Measurements from ENCODE around the gene ZNF282.
"Not testable (repeated sequence)": the region's sequence is repeated elsewhere in the genome, so short reads cannot be mapped to it uniquely, and the experiment has no call there.

ZNF282 gene

DNA sequence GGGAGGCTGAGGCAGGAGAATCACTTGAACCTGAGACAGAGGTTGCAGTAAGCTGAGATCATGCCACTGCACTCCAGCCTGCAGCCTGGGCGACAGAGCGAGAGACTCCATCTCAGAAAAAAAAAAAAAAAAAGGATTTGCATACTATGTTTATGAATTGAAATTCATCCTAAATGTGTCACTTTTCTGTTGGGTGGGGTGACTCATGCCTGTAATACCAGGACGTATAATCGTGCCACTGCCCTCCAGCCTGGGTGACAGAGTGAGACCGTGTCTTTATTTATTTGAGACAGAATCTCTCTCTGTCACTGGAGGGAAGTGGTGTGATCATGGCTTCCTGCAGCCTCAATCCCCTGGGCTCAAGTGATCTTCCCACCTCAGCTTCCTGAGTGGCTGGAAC is 49.9 kb downstream of the ZNF282 start:
- in situ Hi-C loops (cut with HindIII; ENCODE audit: low pct_ligation_motif_present, low pct_unique_long_range_greater_than_20kb, low sequenced_read_pairs): no loop called here

DNA sequence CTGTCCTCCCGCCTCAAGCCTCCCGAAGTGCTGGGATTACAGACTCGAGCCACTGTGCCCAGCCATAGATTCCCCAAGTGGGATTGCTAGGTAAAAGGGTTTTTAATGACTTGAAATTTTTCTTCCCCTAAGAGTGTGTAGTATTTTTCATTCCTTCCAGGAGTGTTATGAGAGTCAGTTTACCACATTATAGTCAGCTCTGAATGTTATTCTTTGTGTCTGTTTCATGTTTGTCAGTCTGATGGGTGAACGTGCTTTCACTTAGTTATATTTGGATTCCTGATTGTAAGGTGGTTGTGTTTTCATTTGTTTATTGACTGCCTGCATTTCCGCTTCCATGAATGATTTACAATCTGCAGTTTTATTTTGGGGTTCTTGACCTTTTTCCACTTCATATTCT is 50.4 kb downstream of the ZNF282 start:
- no peak for DNase-seq
- in situ Hi-C loops (cut with HindIII; ENCODE audit: low pct_ligation_motif_present, low pct_unique_long_range_greater_than_20kb, low sequenced_read_pairs): no loop called here

More for the DNA sequence above, 49.9 kb downstream of the ZNF282 start:
- DNase-seq: no peak

DNA sequence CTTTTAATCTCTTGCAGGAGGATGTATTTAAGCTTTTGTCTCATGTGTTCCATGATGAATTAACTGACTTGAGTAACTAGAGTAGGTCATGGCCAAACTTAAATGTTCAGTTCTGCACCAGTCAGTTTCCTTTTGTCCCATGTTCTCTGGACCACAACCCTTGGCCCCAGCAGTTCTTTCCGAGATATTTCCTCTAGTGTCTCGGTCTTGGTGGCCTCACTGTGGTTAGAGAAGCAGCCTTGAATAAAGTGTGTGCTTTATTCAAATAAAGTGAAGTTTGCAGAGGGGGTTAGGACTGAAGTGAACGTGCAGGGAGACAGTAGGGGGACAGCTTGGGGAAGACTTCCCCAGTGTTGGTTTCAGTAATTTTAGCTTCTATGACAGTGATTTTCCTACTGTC is 53.4 kb downstream of the ZNF282 start:
- DNase-seq: no peak
- in situ Hi-C loops (cut with HindIII; ENCODE audit: low pct_ligation_motif_present, low pct_unique_long_range_greater_than_20kb, low sequenced_read_pairs): no loop called here

DNA sequence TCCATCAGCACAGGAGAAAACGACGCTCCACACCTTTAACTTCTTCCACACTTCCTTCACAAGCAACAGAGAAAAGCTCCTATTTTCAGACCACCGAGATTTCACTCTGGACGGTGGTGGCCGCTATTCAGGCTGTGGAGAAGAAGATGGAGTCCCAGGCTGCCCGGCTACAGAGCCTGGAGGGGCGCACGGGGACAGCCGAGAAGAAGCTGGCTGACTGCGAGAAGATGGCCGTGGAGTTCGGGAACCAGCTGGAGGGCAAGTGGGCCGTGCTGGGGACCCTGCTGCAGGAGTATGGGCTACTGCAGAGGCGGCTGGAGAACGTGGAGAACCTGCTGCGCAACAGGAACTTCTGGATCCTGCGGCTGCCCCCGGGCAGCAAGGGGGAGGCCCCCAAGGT is 54.8 kb downstream of the ZNF282 start:
- DNase-seq; in situ Hi-C loops (cut with HindIII; ENCODE audit: low pct_ligation_motif_present, low pct_unique_long_range_greater_than_20kb, low sequenced_read_pairs): not testable (repeated sequence)

DNA sequence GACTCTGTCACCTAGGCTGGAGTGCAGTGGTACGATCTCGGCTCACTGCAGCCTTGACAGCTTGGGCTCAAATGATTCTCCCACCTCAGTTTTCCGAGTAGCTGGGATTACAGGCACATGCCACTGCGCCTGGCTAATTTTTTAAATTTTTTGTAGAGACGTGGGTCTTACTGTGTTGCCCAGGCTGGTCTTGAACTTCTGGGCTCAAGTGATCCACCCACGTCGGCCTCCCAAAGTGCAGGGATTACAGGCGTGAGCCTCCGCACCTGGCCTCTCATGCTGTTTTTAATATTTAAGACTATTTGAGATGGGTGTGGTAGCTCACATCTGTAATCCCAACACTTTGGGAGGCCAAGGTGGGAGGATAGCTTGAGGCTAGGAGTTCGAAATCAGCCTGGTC is 56.2 kb downstream of the ZNF282 start:
- in situ Hi-C loops (cut with HindIII; ENCODE audit: low pct_ligation_motif_present, low pct_unique_long_range_greater_than_20kb, low sequenced_read_pairs); DNase-seq: not testable (repeated sequence)

DNA sequence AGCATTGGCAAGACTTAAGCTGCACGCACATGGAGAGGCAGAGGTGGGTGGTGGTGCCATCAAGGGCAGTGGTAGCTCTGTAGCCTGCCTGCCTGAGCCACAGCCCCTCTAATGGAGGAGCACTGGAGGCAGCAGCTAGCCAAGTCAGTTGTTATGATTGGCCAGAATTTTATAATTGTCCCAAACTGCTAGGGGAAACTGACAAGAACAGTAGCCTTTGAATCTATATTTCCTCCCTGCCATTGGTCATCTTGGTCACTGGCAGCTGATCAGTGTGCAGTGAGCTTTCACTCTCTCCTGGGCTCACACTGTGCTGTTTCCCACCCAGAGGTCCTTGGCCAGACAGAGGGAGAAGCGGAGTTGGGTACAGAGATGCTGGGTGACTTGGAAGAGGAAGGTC is 57.0 kb downstream of the ZNF282 start:
- in situ Hi-C loops (cut with HindIII; ENCODE audit: low pct_ligation_motif_present, low pct_unique_long_range_greater_than_20kb, low sequenced_read_pairs): no loop called here
- no peak for DNase-seq

DNA sequence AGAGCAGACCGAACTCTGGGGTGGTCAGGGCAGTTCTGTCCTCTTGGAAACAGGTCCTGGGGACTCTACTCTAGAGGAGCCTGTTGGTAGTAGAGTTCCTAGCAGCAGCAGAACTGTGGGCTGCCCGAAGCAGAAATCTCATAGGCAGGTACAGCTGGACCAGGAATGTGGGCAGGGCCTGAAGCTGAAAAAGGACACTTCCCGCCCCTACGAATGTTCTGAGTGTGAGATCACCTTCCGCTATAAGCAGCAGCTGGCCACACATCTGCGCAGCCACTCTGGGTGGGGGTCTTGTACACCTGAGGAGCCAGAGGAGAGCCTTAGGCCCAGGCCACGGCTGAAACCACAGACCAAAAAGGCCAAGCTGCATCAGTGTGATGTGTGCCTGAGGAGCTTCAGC is 58.3 kb downstream of the ZNF282 start:
- DNase-seq: no peak
- in situ Hi-C loops (cut with HindIII; ENCODE audit: low pct_ligation_motif_present, low pct_unique_long_range_greater_than_20kb, low sequenced_read_pairs): no loop called here

DNA sequence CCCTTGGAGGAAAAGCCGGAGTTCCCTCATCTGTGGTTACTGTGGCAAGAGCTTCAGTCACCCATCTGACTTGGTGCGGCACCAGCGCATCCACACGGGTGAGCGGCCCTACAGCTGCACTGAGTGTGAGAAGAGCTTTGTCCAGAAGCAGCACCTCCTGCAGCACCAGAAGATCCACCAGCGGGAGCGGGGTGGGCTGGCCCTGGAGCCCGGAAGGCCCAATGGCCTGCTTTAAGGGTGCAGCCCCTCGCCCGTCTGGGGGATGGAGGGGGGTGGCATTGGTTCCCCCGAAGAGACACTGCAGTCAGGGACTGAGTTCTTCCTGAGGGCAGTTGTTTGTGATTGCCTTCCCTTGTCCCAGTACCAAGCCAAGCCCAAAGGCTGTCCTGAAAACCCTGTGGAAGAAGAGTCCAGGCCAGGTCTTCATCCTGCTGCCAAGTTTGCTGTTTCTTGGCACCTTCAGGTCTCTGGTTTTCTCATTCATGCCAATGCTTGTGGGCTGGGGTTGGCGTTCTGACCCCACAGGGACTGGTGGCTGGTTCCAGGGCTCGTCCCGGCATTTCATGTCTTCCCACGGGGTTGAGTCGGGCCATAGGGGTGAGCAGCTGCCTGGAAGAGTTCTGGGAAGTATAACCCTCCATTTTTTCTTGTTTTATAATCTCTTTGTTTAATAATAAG is 59.0 kb downstream of the ZNF282 start:
- DNase-seq: no peak

DNA sequence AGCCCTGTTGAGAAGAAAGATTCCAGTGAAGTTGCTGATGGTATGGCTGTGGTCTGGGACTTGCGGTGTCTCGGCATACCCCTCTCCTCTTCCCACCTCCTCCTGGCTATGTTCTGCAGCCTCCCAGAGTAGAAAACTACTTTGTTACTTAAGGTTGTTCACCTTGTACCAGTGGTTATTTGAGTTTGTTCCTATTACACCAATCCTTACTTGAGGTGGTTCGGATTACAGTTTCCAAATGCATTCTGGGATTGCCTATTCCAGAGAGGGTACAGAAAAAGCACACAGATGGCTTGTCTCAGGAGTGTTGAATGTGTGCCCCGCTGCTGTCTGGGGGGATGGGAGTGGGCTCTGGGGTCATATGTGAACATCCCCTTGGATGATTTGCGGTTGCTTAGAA is 59.8 kb downstream of the ZNF282 start:
- in situ Hi-C loops (cut with HindIII; ENCODE audit: low pct_ligation_motif_present, low pct_unique_long_range_greater_than_20kb, low sequenced_read_pairs): no loop called here
- no peak for DNase-seq

More for the DNA sequence above, 59.0 kb downstream of the ZNF282 start:
- in situ Hi-C loops (cut with HindIII; ENCODE audit: low pct_ligation_motif_present, low pct_unique_long_range_greater_than_20kb, low sequenced_read_pairs): no loop called here

DNA sequence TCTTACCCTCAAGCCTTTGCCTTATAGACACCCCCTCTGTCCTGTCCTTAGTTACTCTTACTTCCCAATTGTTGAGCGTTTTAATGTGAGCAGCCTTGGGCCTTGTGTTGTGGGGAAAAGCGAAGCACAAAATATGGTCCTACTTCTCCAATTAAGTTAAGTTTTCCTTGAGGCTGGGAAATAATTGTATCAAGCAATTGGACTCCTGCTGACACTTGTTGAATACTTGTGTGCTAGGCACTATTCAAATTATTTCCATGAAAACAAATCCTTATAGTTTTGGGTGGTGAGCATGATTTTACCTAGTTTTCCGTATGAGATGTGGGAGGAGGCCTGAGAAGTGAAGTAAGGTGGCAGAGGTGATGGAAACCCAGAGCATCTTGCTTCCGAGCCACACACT is 61.2 kb downstream of the ZNF282 start:
- DNase-seq: no peak
- in situ Hi-C loops (cut with HindIII; ENCODE audit: low pct_ligation_motif_present, low pct_unique_long_range_greater_than_20kb, low sequenced_read_pairs): no loop called here

DNA sequence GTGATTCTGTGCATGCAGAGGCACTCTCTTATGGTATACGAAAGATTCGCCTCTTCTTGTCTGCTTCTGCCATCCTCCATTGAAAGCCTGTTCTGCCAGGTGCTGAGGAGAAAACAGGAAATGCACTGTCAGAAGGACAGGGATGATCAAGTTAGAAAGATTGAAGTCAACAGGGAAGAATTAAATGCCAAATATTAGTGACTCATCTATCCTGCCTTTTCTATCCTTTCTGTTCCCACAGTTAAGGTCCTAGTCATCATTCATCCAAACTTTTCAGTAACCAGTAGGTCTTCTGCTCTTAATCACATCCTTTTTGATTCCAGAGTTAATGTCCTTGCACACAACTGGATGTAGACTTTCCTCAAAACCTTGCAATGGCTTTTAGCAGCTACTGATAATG is 61.8 kb downstream of the ZNF282 start:
- in situ Hi-C loops (cut with HindIII; ENCODE audit: low pct_ligation_motif_present, low pct_unique_long_range_greater_than_20kb, low sequenced_read_pairs): no loop called here

DNA sequence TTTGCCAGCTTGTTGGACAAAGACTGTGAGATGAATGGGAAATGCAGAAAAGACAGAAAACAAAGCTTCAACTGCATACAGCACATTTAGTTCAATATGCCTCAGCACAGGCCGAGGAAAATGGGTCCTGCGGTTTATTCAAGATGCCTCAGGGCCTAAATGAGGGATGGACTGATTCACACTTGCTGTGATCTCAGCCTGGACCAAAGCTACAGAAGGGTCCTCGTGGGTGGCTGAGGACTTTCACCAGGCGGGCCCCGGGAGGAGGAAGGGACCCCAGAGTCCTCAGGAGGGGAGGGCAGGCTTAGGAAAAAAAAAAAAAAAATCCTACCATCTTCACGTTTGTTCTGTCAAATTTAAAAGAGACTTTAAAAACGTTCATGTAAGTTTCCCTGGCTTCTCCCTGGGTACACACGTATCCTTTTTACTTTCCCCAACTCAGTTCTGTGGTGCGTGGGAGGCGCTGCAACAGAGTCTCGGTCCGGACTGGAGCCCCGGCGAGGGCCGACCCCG is 66.0 kb downstream of the ZNF282 start:
- peak; percentile 20 for DNase-seq
- in situ Hi-C loops (cut with HindIII; ENCODE audit: low pct_ligation_motif_present, low pct_unique_long_range_greater_than_20kb, low sequenced_read_pairs): no loop called here

More for the DNA sequence above, 61.8 kb downstream of the ZNF282 start:
- DNase-seq: no peak

DNA sequence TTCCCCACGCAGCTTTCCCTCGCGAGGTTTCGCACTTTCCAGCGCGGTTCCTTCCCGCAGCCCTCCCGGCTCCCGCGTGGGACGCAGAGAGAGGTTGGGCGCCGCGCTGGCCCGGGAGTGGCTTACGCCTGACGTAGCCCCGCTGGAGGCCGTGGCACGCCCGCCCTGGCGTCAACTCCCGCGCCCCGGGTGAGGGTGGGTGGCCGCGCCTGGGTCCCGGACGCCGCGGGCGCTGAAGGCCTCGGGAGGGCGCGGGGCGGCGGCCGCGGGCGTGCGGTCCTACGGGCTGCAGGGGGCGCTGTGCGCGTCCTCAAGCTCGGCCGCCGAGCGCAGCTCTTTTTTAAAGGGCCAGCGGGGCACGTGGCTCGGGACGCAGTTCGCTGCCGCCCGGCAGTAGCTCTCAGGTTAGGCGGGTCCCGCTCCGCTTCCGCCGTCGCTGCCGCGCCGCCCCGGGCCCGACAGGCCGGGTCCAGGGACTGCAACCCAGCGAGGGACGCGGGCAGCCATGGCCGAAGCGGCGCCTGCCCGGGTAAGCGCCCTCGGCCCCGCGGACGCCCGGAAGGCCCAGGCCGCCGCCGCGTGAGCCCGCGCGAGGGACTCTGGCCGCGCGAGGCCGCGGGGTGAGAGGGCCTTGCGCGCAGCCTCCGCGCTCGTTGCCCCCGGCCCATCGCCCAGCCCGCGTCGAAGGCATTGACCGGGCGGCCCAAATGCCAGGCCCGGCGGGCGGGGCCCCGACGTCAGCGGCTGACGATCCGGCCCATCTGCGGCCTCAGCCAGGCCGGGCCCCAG is 66.7 kb downstream of the ZNF282 start, which contains the start of gene ZNF783:
TSS of gene ZNF783 (plus strand) at position 368 of the 789 bp plus-strand sequence. CDS start at position 506, 138 bp downstream.
- peak; percentile 92 for DNase-seq

DNA sequence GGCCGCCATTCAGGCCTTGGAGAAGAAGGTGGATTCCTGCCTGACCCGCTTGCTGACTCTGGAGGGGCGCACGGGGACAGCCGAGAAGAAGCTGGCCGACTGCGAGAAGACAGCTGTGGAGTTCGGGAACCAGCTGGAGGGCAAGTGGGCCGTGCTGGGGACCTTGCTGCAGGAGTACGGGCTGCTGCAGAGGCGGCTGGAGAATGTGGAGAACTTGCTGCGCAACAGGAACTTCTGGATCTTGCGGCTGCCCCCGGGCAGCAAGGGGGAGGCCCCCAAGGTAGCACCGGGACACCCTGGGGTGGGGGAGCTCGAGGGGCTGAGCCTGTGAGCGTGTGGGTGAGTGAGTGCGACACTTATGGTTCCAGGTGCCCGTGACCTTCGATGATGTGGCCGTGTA is 71.1 kb downstream of the ZNF282 start:
- in situ Hi-C loops (cut with HindIII; ENCODE audit: low pct_ligation_motif_present, low pct_unique_long_range_greater_than_20kb, low sequenced_read_pairs): no loop called here
- no peak for DNase-seq

More for the DNA sequence above, 66.7 kb downstream of the ZNF282 start, which contains the start of gene ZNF783:
- in situ Hi-C loops (cut with HindIII; ENCODE audit: low pct_ligation_motif_present, low pct_unique_long_range_greater_than_20kb, low sequenced_read_pairs): no loop called here

DNA sequence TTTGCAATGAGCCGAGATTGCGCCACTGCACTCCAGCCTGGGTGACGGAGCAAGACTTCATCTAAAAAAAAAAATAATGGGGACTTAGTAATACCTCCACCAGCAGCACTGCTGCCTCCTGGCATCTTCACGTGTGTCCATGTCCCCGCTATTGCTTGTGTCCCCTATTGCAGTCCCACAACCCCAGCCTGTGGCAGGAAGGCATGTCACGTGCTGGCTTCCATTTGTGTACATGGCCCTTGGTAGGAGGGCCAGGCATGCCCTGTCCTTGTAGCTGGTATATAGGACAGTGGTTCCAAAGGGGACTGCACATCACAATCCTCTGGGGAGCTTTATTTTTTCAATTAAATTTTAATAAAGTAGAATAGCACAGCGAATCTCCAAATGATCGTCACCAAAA is 72.4 kb downstream of the ZNF282 start:
- no peak for DNase-seq
- in situ Hi-C loops (cut with HindIII; ENCODE audit: low pct_ligation_motif_present, low pct_unique_long_range_greater_than_20kb, low sequenced_read_pairs): no loop called here

DNA sequence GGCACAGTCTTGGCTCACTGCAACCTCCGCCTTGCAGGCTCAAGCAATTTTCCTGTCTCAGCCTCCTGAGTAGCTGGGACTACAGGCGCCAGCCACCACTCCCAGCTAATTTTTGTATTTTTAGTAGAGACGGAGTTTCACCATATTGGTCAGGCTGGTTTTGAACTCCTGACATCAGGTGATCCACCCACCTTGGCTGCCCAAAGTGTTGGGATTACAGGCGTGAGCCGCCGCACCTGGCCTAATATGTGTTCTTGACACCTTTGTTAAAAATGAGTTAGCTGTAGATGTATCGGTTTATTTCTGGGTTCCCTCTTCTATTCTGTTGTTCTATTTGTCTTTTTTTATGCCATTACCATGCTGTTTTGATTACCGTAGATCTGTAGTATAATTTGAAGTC is 79.1 kb downstream of the ZNF282 start:
- DNase-seq; in situ Hi-C loops (cut with HindIII; ENCODE audit: low pct_ligation_motif_present, low pct_unique_long_range_greater_than_20kb, low sequenced_read_pairs): not testable (repeated sequence)

All from ACHN (cell line).